Ectodermal cell (in vitro differentiated cells): Measurements from ENCODE around the gene SNAPC3.
"Not testable (repeated sequence)": the region's sequence is repeated elsewhere in the genome, so short reads cannot be mapped to it uniquely, and the experiment has no call there.

Source experiments
- H3K27ac ChIP-seq: 2 replicates; pipeline ENCODE4 v1.7.0; 2013; ENCODE audit warnings: mild to moderate bottlenecking, low read depth, low read length; ENCODE audit not compliant: insufficient read depth, poor library complexity, severe bottlenecking
- H3K27me3 ChIP-seq: 2 replicates; pipeline ENCODE4 v1.7.0; 2013; ENCODE audit warnings: mild to moderate bottlenecking, low read length; ENCODE audit not compliant: insufficient read depth, control insufficient read depth, poor library complexity, severe bottlenecking
- H3K36me3 ChIP-seq: one replicate; pipeline ENCODE4 v1.7.0; 2013; ENCODE audit warnings: low read length; ENCODE audit not compliant: control insufficient read depth, insufficient read depth
- H3K4me1 ChIP-seq: one replicate; pipeline ENCODE4 v1.7.0; 2013; ENCODE audit warnings: low read length; ENCODE audit not compliant: control insufficient read depth, insufficient read depth
- H3K4me3 ChIP-seq: 2 replicates; pipeline ENCODE4 v1.7.0; 2013; ENCODE audit warnings: low read depth, low read length, control low read depth; ENCODE audit not compliant: insufficient read depth
- H3K9me3 ChIP-seq: 2 replicates; pipeline ENCODE4 v1.7.0; 2013; ENCODE audit warnings: mild to moderate bottlenecking, low read length, moderate library complexity; ENCODE audit not compliant: control insufficient read depth
- WGBS, 2 experiments: methylation state at CpG; one replicate each; pipeline ENCODE4 v1.1.7; 2013; ENCODE audit warnings: missing lambda C conversion rate in 2 of 2; 5-methylcytosine and 5-hydroxymethylcytosine counted together

SNAPC3 gene

GRCh38 chr9:15421990-15422371, 695 bp upstream of the SNAPC3 start:
- no peaks in the 10 kb centered on the region for H3K27me3 ChIP-seq
- H3K9me3 ChIP-seq = no peaks in the 10 kb centered on the region
- H3K36me3 ChIP-seq = peaks cover 21% of the 10 kb centered on the region
- H3K4me1 ChIP-seq = no peaks in the 10 kb centered on the region
- H3K4me3 ChIP-seq = peak overlapping the region; percentile 100
- 82 to 87% methylated on average over 6 to 9 of the region's 9 CpGs for WGBS, 2 experiments
- peak overlapping the region; percentile 87 for H3K27ac ChIP-seq

- Histone ChIP-seq H3K4me3 (peak overlapping the region; percentile 100), H3K4me1 (no peaks in the 10 kb centered on the region), H3K9me3 (no peaks in the 10 kb centered on the region), H3K27me3 (no peaks in the 10 kb centered on the region), H3K36me3 (peaks cover 21% of the 10 kb centered on the region), H3K27ac (peak overlapping the region; percentile 33)
- WGBS, 2 experiments = 5 to 9% methylated on average over 14 to 18 of the region's 18 CpGs
Observed at GRCh38 chr9:15423231-15423985, 732 bp downstream of the SNAPC3 start.

DNA sequence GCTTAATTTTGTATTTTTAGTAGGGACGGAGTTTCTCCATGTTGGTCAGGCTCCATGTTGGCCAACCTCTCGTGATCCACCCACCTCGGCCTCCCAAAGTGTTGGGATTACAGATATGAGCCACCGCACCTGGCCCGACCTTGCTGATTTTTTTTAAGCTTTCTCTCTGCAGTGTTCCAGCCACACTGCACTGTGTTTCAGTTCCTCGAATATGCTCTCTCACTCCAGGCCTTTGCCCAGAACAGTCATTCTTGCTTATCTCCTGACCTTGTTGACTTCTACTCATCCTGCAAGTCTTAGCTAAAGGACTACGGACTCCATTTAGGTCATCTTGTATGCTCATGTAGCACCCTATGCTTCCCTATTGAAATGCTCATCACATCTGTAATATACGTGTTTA, 3.3 kb downstream of the SNAPC3 start:
- 96% methylated on average over 8 of the region's 8 CpGs for WGBS, 2 experiments
- Histone ChIP-seq H3K4me1 (no peaks in the 10 kb centered on the region), H3K36me3 (peaks cover 21% of the 10 kb centered on the region), H3K27ac (no peak overlapping the region), H3K4me3 (no peak overlapping the region), H3K9me3 (no peaks in the 10 kb centered on the region), H3K27me3 (no peaks in the 10 kb centered on the region)

DNA sequence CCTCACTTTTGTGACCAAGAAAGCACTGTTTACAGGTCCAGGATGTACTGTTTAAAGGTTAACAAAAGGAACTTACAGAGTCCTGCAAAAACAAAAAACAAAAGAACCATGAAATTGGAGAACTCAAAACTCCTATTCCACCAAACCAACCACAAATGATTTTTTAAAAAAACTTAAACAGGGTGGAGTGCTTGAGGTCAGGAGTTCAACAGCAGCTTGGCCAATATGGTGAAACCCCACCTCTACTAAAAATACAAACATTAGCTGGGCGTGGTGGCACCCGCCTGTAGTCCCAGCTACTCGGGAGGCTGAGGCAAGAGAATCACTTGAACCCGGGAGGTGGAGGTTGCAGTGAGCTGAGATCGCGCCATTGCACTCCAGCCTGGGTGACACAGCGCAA, 5.0 kb downstream of the SNAPC3 start:
- 92 to 95% methylated on average over 7 of the region's 7 CpGs for WGBS, 2 experiments

DNA sequence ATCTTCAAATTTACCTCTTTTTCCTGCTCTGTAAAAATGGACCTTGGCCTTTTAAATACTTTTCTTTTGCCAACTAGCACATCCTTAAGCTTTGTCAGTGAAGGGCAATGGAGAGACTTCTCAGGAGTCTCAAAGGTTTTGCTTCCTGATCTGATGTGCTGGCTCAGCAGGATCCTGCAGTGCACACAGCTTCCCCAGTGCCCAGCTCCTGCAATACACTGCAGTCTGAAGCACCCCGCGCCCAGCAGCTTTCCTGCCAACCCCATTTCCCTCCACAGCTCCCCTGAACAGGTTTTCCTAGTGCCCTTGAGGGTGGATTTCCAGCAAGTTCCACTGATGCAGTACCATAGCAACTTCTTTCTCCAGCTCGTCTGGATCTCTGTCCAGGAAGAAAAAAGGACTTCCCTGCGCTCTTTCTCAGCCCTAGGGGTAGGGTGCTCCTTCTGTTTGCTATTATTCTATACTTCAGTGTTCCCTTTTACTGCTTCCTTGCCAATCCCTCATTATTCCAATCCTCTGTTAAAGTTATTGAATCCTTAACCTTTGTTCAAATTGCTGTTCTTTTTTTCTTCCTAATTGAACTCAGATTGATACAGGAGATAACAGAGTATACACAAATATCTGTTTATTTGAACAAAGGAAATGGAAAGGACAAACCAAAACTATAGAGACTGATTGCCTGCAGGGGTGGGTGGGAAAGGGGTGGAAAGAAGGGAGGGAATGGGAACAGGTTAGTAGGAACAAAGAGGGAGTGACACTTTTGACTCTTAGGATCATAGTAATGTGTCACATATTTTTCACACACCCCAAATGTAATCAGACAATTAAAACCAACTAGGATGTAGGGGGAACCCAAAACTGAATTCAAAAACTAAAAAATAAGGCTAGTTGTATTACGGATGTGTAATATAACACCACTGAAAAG, 8.5 kb downstream of the SNAPC3 start:
- 58 to 82% methylated on average over 4 to 5 of the region's 5 CpGs for WGBS, 2 experiments
- Histone ChIP-seq H3K4me1 (no peaks in the 10 kb centered on the region), H3K27ac (no peak overlapping the region), H3K36me3 (peaks cover 8% of the 10 kb centered on the region), H3K27me3 (no peaks in the 10 kb centered on the region), H3K4me3 (no peak overlapping the region), H3K9me3 (no peaks in the 10 kb centered on the region)

More for the DNA sequence above, 5.0 kb downstream of the SNAPC3 start:
- H3K27me3 ChIP-seq, H3K4me3 ChIP-seq, H3K27ac ChIP-seq, H3K4me1 ChIP-seq, H3K9me3 ChIP-seq: not testable (repeated sequence)
- peaks cover 21% of the 10 kb centered on the region for H3K36me3 ChIP-seq

GRCh38 chr9:15433191-15433590, 10.5 kb downstream of the SNAPC3 start:
- Histone ChIP-seq H3K36me3 (peaks cover 13% of the 10 kb centered on the region), H3K4me3 (no peak overlapping the region), H3K9me3 (no peaks in the 10 kb centered on the region), H3K27ac (no peak overlapping the region), H3K27me3 (no peaks in the 10 kb centered on the region), H3K4me1 (no peaks in the 10 kb centered on the region)
- WGBS, 2 experiments = 93 to 96% methylated on average over 3 to 4 of the region's 4 CpGs

- 88 to 96% methylated on average over 3 of the region's 3 CpGs for WGBS, 2 experiments
Observed at GRCh38 chr9:15433661-15434060, 11.0 kb downstream of the SNAPC3 start.

DNA sequence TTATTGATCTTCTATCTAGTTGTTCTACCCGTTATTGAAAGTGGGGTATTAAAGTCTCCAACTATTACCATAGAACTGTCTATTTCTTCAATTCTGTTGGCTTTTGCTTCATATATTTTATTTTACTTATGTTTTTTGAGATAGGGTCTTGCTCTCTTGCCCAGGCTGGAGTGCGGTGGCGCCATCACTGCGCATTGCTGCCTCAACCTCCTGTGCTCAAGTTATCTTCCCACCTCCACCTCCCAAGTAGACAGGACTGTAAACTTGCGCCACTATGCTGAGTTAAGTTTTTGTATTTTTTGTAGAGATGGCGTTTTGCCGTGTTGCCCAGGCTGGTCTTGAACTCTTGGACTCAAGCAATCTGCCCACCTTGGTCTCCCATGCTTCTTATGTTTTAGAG, 16.2 kb downstream of the SNAPC3 start:
- WGBS, 2 experiments = 86 to 98% methylated on average over 6 to 7 of the region's 7 CpGs
- H3K9me3 ChIP-seq = no peaks in the 10 kb centered on the region
- H3K27ac ChIP-seq = no peak overlapping the region
- H3K27me3 ChIP-seq = no peaks in the 10 kb centered on the region
- no peaks in the 10 kb centered on the region for H3K4me1 ChIP-seq
- peaks cover 43% of the 10 kb centered on the region for H3K36me3 ChIP-seq
- no peak overlapping the region for H3K4me3 ChIP-seq

More at GRCh38 chr9:15433661-15434060, 11.0 kb downstream of the SNAPC3 start:
- Histone ChIP-seq H3K27ac (no peak overlapping the region), H3K4me3 (no peak overlapping the region), H3K27me3 (no peaks in the 10 kb centered on the region), H3K9me3 (no peaks in the 10 kb centered on the region), H3K36me3 (peaks cover 15% of the 10 kb centered on the region), H3K4me1 (no peaks in the 10 kb centered on the region)

DNA sequence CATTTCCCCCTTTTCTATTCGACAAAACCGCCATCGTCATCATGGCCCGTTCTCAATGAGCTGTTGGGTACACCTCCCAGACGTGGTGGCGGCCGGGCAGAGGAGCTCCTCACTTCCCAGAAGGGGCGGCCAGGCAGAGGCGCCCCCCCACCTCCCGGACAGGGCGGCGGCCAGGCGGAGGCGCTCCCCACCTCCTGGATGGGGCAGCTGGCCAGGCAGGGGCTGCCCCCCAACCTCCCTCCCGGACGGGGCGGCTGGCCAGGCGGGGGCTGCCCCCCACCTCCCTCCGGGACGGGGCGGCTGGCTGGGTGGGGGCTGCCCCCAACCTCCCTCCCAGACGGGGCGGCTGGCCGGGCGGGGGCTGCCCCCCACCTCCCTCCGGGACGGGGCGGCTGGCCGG, 19.2 kb downstream of the SNAPC3 start:
- not testable (repeated sequence) for H3K4me1 ChIP-seq, H3K27me3 ChIP-seq, H3K4me3 ChIP-seq, H3K9me3 ChIP-seq, H3K27ac ChIP-seq
- H3K36me3 ChIP-seq = peaks cover 61% of the 10 kb centered on the region
- WGBS, 2 experiments = 93 to 94% methylated on average over 28 to 29 of the region's 29 CpGs

DNA sequence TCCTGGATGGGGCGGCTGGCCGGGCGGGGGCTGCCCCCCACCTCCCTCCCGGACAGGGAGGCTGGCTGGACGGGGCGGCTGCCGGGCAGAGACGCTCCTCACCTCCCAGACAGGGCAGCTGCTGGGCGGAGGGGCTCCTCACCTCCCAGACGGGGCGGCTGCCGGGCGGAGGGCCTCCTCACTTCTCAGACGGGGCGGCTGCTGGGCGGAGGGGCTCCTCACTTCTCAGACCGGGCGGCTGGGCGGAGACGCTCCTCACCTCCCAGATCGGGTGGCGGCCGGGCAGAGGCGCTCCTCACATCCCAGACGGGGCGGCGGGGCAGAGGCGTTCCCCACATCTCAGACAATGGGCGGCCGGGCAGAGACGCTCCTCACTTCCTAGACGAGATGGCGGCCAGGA, 19.6 kb downstream of the SNAPC3 start:
- not testable (repeated sequence) for H3K27ac ChIP-seq, H3K4me1 ChIP-seq, H3K9me3 ChIP-seq, H3K4me3 ChIP-seq, H3K27me3 ChIP-seq
- peaks cover 65% of the 10 kb centered on the region for H3K36me3 ChIP-seq
- 97% methylated on average over 33 of the region's 33 CpGs for WGBS, 2 experiments
